Upper lobe of left lung (tissue), 6 donors: ENCODE measurements around the gene DSG2. TPM values are rescaled to one million over a fixed set of nuclear protein-coding genes. Genes with fewer than 3 reads are reported as not detected.

Experiments used
- ATAC-seq, 2 donors: fragments of 200-7000 bp; cut with Tn5 transposase; one replicate each; pipeline ENCODE4 v1.9.1; 2022; ENCODE audit warnings: mild to moderate bottlenecking in 2 of 2, moderate library complexity in 2 of 2; ENCODE audit not compliant: low FRiP score in 2 of 2
- DNase-seq, 2 donors: peaks; one replicate each; pipeline ENCODE4 v3.0.0-alpha.2; 2019 to 2020
- H3K27ac ChIP-seq, 4 donors: fragments of 200-600 bp; sonication (generic); one replicate each; pipeline ENCODE4 v1.5.1; 2016 to 2019
- H3K27me3 ChIP-seq, 4 donors: fragments of 200-600 bp; sonication (generic); one replicate each; pipeline ENCODE4 v1.5.1; 2017 to 2019
- H3K36me3 ChIP-seq, 4 donors: fragments of 200-600 bp; sonication (generic); one replicate each; pipeline ENCODE4 v1.5.1; 2016 to 2019
- H3K4me1 ChIP-seq, 4 donors: fragments of 200-600 bp; sonication (generic); one replicate each; pipeline ENCODE4 v1.5.1; 2018 to 2019
- H3K4me3 ChIP-seq, 4 donors: fragments of 200-600 bp; sonication (generic); one replicate each; pipeline ENCODE4 v1.5.1; 2017 to 2019; ENCODE audit warnings: mild to moderate bottlenecking in 2 of 4, moderate library complexity in 1 of 4
- H3K9me3 ChIP-seq, 4 donors: fragments of 200-600 bp; sonication (generic); one replicate each; pipeline ENCODE4 v1.5.1; 2018 to 2019
- EP300 ChIP-seq, 4 donors: sonication (generic); formaldehyde crosslinking; IDR thresholded peaks; one replicate each; pipeline ENCODE4 v1.5.1; 2017; ENCODE audit warnings: antibody characterized with exemption in 4 of 4, control low read depth in 2 of 4
- POLR2A ChIP-seq, 4 donors: fragments of 450-650 bp; IDR thresholded peaks; one replicate each; pipeline ENCODE4 v1.5.1; 2016 to 2017; ENCODE audit warnings: antibody characterized with exemption in 4 of 4, mild to moderate bottlenecking in 2 of 4
- POLR2AphosphoS5 ChIP-seq, 2 donors: sonication (generic); formaldehyde crosslinking; IDR thresholded peaks; one replicate each; pipeline ENCODE4 v1.5.1; 2017; ENCODE audit warnings: antibody characterized with exemption in 2 of 2
- WGBS, 2 donors: methylation state at CpG; one replicate each; pipeline ENCODE4 v1.1.5; 2017 to 2018; 5-methylcytosine and 5-hydroxymethylcytosine counted together
- total RNA-seq, 6 donors: library from RNA; depleted of rRNA in 4 of 6; stranded (reverse); fragments of >200 nt in 4 of 6; gene quantifications; one replicate each; pipeline versions ENCODE4 v1.1.0 to v1.2.1, GENCODE V29; 2016 to 2021
- TF ChIP-seq, protein P1 (sequence below), 6 experiments: fragments of 450-650 bp in 4 of 6; fragments of 200-600 bp in 2 of 6; sonication (generic) in 2 of 6; IDR thresholded peaks; one replicate each; pipeline ENCODE4 v1.5.1; 2016 to 2019; ENCODE audit warnings: antibody characterized with exemption in 6 of 6
- donor health status: DM: no; HTN: no; CAD: no; lungs with moderate emphysema.
- donor health status: DM: no; HTN: yes; CAD: no; lungs with severe emphysema.

Gene DSG2
- total RNA-seq, 6 donors from 2014 or later: 5.2 to 55.4 (median 26.8) TPM

GRCh38 chr18:31591113-31591512 is 93.1 kb downstream of the DSG2 start:
- no peak for DNase-seq
- no peaks in the 10 kb centered on the region for H3K36me3 ChIP-seq
- H3K4me1 ChIP-seq: no peaks in the 10 kb centered on the region
- 50% methylated on average over 1 to 2 of the region's 2 CpGs for WGBS, 2 donors
- H3K9me3 ChIP-seq: no peaks in the 10 kb centered on the region
- H3K27ac ChIP-seq: no peak overlapping the region
- no peak overlapping the region for H3K4me3 ChIP-seq
- TF ChIP-seq POLR2A (IDR thresholded peaks at IDR 0.05) (no peak), POLR2AphosphoS5 (IDR thresholded peaks at IDR 0.05) (no peak), EP300 (IDR thresholded peaks at IDR 0.05) (no peak)
- TF ChIP-seq, protein P1, sequence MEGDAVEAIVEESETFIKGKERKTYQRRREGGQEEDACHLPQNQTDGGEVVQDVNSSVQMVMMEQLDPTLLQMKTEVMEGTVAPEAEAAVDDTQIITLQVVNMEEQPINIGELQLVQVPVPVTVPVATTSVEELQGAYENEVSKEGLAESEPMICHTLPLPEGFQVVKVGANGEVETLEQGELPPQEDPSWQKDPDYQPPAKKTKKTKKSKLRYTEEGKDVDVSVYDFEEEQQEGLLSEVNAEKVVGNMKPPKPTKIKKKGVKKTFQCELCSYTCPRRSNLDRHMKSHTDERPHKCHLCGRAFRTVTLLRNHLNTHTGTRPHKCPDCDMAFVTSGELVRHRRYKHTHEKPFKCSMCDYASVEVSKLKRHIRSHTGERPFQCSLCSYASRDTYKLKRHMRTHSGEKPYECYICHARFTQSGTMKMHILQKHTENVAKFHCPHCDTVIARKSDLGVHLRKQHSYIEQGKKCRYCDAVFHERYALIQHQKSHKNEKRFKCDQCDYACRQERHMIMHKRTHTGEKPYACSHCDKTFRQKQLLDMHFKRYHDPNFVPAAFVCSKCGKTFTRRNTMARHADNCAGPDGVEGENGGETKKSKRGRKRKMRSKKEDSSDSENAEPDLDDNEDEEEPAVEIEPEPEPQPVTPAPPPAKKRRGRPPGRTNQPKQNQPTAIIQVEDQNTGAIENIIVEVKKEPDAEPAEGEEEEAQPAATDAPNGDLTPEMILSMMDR (IDR thresholded peaks at IDR 0.05): no peak
- H3K27me3 ChIP-seq: no peaks in the 10 kb centered on the region
- ATAC-seq: no peak

DNA sequence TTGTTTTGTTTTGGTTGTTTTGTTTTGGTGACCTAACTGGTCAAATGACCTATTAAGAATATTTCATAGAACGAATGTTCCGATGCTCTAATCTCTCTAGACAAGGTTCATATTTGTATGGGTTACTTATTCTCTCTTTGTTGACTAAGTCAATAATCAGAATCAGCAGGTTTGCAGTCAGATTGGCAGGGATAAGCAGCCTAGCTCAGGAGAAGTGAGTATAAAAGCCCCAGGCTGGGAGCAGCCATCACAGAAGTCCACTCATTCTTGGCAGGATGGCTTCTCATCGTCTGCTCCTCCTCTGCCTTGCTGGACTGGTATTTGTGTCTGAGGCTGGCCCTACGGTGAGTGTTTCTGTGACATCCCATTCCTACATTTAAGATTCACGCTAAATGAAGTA is 93.7 kb downstream of the DSG2 start, which contains the start of gene TTR:
Gene TTR, plus strand, starts transcription at position 250 of the 400 bp plus-strand sequence. Its CDS starts 26 bp downstream, at position 276.
- ATAC-seq (no peak), DNase-seq (no peak)
- WGBS, 2 donors: 56 to 69% methylated on average over 5 of the region's 5 CpGs
- H3K27ac ChIP-seq: no peak within 1 kb of the TSS
- H3K27me3 ChIP-seq: no peaks in the 10 kb centered on the region
- no peaks in the 10 kb centered on the region for H3K9me3 ChIP-seq
- no peaks in the 10 kb centered on the region for H3K36me3 ChIP-seq
- TF ChIP-seq POLR2AphosphoS5 (IDR thresholded peaks at IDR 0.05) (no peak), EP300 (IDR thresholded peaks at IDR 0.05) (no peak), POLR2A (IDR thresholded peaks at IDR 0.05) (no peak)
- TF ChIP-seq, protein P1 (IDR thresholded peaks at IDR 0.05): no peak
- no peaks in the 10 kb centered on the region for H3K4me1 ChIP-seq
- H3K4me3 ChIP-seq: no peak within 1 kb of the TSS

GRCh38 chr18:31592506-31593157 is 94.7 kb downstream of the DSG2 start:
- no peak for ATAC-seq
- TF ChIP-seq, protein P1 (IDR thresholded peaks at IDR 0.05): no peak
- TF ChIP-seq POLR2AphosphoS5 (IDR thresholded peaks at IDR 0.05): no peak
- no peak for TF ChIP-seq EP300 (IDR thresholded peaks at IDR 0.05)
- no peak for TF ChIP-seq POLR2A (IDR thresholded peaks at IDR 0.05)
- no peak for DNase-seq
- H3K36me3 ChIP-seq: no peaks in the 10 kb centered on the region
- H3K27ac ChIP-seq: no peak overlapping the region
- no peaks in the 10 kb centered on the region for H3K9me3 ChIP-seq
- 83 to 85% methylated on average over 10 of the region's 10 CpGs for WGBS, 2 donors
- no peak overlapping the region for H3K4me3 ChIP-seq
- no peaks in the 10 kb centered on the region for H3K4me1 ChIP-seq
- no peaks in the 10 kb centered on the region for H3K27me3 ChIP-seq

GRCh38 chr18:31595121-31595771 is 97.3 kb downstream of the DSG2 start:
- Histone ChIP-seq H3K4me3 (no peak overlapping the region), H3K9me3 (no peaks in the 10 kb centered on the region), H3K27ac (no peak overlapping the region), H3K36me3 (no peaks in the 10 kb centered on the region), H3K4me1 (no peaks in the 10 kb centered on the region), H3K27me3 (no peaks in the 10 kb centered on the region)
- WGBS, 2 donors: 83 to 86% methylated on average over 5 of the region's 5 CpGs
- ATAC-seq (no peak), DNase-seq (no peak)
- TF ChIP-seq POLR2AphosphoS5 (IDR thresholded peaks at IDR 0.05): no peak
- no peak for TF ChIP-seq POLR2A (IDR thresholded peaks at IDR 0.05)
- TF ChIP-seq EP300 (IDR thresholded peaks at IDR 0.05): no peak
- TF ChIP-seq, protein P1 (IDR thresholded peaks at IDR 0.05): no peak
